HG03354 (cell line): ENCODE measurements around the gene ERFE.

ENCODE experiments used
- ATAC-seq: cut with Tn5 transposase; IDR thresholded peaks from one replicate; pipeline ENCODE4 v1.9.1; 2021; ENCODE audit warnings: mild to moderate bottlenecking; ENCODE audit not compliant: unreplicated experiment, poor library complexity, severe bottlenecking

The ERFE gene

DNA sequence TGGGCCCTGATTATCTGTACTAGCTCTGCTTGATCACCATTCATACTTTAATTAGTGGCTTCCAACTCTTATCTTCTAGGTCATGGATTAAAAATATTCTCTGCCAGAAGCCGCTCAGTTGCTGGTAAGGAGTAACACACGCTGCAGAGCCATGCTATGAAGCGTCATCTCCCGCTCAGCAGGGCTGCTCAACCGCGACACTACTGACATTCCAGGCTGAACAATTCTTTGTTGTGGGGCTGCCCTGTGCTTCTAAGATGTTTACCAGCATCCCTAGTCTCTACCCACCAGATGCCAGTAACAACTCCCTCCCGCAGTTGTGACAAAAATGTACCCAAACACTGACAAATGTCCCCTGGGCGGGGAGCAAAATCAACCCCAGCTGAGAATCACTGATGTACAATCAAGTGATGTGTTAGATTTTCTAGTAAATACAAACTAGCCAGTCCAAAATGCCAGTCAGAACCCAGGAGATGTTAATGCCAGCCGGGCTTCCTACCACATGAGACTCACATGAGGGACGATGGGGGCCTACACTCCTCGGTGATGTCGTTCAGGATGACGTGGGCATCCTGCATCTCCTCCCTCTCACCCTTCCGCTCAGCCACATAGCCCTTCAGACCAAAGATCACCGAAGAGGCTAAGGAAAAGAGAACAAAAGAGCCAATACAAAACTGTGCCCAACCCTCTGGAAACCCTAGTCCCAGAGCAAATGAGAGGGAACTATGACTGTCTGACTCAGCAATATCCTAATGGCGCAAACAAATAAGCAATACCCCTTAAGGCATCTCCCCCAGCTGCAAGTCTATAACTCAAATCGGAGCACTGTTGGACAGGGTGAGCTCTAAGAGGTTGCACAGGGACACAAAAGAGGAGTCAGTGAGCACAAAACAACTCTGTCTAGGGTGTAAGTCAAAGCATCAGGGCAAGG, 29.1 kb downstream of the ERFE start:
- no peak for ATAC-seq

DNA sequence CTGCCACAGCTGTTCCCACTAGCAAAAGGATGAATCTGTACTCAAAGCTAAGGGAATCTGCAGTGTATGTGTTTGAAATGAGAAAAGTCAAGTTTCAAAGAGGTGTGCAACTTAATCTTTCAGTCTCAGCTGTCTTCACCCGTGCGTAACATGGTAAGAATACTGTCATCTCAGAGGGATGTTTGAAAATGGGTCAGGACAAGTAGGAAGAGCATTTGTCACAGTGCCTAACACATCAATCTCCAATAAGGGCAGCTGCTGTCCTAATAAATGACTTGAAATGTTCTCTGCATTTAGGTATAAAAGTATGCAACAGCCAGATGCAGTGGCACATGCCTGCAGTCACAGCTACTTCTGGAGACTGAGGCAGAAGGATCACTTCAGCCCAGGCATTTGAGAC, 31.7 kb downstream of the ERFE start:
- no peak for ATAC-seq

DNA sequence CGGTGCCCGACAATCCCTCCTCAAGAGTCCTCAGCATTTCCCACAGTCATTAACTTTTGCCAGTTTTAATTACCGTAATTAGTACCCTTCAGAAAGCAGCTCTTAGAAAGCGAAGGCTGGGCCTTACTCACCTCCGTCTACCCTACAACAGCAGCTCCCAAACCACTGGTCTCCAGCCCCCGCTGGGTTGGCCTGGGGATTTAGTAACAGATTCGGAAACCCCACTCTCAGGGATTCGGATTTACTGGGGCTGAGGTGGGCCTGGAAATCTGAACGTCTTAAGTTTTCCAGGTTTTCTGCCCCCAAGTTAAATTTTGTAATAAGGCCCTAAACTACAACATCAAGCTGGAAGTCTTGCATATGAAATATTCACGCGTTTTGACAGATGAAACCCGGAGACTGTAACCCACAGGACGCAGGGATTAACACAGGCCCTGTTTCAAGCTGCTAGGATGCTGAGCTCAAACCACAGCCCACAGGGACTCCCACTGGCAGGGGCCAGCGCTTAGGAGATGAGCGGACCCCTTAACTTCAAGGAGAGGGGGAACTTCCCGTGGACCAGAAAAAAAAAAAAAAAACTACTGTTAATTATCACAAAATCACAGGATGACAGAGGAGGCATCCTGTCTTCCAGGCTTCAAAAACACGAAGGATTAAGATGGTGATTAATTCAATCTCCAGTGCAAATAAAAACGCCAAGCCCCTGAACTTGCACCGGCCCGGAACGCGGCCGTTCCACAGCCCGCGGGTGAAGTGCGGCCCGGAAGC, 43.7 kb downstream of the ERFE start:
- no peak for ATAC-seq

GRCh38 chr2:238203094-238203972, 44.6 kb downstream of the ERFE start, which contains the start of gene ILKAP:
ILKAP (minus strand) TSS chr2:238203695; CDS start chr2:238203553, 142 bp downstream.
- ATAC-seq, result peak; percentile 94

DNA sequence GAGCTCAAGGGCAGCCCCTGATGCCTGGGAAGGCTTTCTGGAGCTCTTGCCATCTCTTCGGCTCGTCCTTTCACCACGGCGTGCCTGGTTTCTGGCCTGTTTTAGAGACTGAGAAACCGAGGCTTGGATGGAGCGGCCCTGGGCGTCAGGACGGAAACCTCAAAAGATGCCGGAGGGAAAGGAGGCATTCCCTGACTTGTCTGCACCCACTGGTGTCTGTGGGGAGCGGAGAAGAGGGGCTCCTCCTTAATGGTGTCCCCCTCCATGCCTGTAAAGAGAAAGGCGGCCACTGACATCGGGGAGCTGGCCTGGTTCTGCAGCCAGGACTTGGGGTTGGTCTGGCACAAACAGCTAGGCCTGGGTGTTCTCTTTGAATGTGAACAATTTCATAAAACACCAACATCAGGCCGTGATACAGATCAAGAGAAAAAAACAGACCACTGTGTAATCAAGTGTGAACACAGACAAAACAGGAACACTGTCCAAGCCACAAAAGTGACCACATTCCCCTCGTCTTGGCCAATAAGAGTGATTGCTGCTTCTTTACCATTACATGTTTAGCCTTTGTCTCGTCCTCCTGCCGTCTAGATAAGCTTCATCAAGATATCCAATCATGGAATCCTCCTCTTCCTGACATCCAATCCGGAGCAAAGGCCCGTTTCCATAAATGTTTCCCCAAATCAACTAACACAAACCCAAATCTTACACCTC, 45.4 kb downstream of the ERFE start:
- ATAC-seq, result peak; percentile 22

DNA sequence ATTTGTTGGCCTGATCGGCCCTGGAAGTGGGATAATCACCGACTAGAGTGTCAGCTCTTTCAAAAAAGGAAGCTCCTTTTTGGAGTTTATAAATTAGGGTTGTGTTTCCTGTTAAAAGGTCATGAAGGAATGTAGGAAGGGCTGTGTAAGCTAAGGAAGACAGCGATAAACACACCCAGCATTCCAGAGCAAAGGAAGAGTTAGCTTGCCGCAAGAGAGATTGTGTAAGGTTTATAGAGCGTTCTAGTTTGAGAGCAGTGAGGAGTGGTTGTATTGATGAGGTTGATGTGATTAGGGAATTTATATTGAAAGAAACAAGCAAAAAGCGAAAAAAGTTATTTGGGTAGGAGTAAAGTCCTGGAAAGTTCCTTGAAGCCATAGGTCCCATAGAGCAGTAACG, 48.2 kb downstream of the ERFE start:
- ATAC-seq, result no peak

DNA sequence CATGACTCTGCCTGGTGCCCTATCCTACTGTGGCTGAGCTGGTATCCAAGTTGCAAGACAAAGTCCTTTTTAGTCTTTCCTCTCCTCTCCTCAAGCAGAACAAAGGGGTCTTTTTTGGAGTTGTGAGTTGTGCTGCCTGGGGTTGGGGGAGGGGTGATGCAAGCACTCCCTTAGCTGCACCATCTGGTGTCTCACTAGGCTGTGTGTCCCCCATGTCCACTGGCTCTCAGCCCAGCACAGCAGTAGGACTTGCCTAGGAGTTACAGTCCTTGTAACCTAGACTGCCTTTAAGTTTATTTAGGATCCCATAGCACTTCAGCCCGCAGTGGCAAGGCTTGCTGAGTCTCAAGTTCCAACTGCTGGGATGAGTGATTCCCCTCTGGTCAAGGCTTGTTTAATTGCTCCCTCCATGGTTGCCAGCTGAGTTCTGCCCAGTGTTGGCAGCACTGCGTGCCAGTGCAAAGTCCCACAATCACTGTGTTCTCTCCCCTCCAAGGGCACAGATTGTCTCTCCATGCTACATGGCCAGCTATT, 57.9 kb downstream of the ERFE start:
- no peak for ATAC-seq
